Calu3 (cell line): ENCODE results near the gene ODAD4. TPM values are rescaled to one million over a fixed set of nuclear protein-coding genes. Genes with fewer than 3 reads are reported as not detected.

Source experiments
- Bru-seq: library from RNA; stranded (reverse); fragments of 400-500 nt; gene quantifications from one replicate; lab custom pipeline; 2021; lab: Mats Ljungman, UMichigan
- BruChase-seq, 2 experiments: library from RNA; stranded (reverse); fragments of 400-500 nt; gene quantifications; one replicate each; lab custom pipeline; 2021; lab: Mats Ljungman, UMichigan
- BruUV-seq: library from RNA; stranded (reverse); fragments of 400-500 nt; replicated peaks from 2 replicates; lab custom pipeline; 2021; lab: Mats Ljungman, UMichigan
- CTCF ChIA-PET: fragments of 300-600 bp; sonication (Branson Sonifier 250); formaldehyde crosslinking; loops from one replicate; lab custom pipeline; 2022; ENCODE audit warnings: antibody characterized with exemption; lab: Charles Lee
- DNase-seq: peaks from one replicate; pipeline ENCODE4 v3.0.0; 2022
- H3K27ac Mint-ChIP-seq: one replicate; pipeline ENCODE4 v1.8.0; 2022; ENCODE audit warnings: mixed read lengths; ENCODE audit not compliant: unreplicated experiment
- H3K27me3 Mint-ChIP-seq: one replicate; pipeline ENCODE4 v1.8.0; 2022; ENCODE audit warnings: mixed read lengths; ENCODE audit not compliant: unreplicated experiment
- H3K36me3 Mint-ChIP-seq: one replicate; pipeline ENCODE4 v1.8.0; 2022; ENCODE audit warnings: mild to moderate bottlenecking, moderate library complexity, mixed read lengths; ENCODE audit not compliant: insufficient read depth, unreplicated experiment
- H3K4me1 Mint-ChIP-seq: one replicate; pipeline ENCODE4 v1.8.0; 2022; ENCODE audit warnings: mild to moderate bottlenecking, low read depth, mixed read lengths; ENCODE audit not compliant: unreplicated experiment
- H3K4me3 Mint-ChIP-seq: one replicate; pipeline ENCODE4 v1.8.0; 2022; ENCODE audit warnings: mild to moderate bottlenecking, low read depth, moderate library complexity, mixed read lengths; ENCODE audit not compliant: unreplicated experiment
- H3K9me3 Mint-ChIP-seq: one replicate; pipeline ENCODE4 v1.8.0; 2022; ENCODE audit warnings: low read depth, mixed read lengths; ENCODE audit not compliant: unreplicated experiment
- CTCF ChIP-seq: fragments of 200-600 bp; IDR thresholded peaks from one replicate; pipeline ENCODE4 v1.8.0; 2022; ENCODE audit warnings: antibody characterized with exemption; ENCODE audit not compliant: unreplicated experiment
- intact Hi-C: fragments of 100-400 bp; cut with micrococcal nuclease; formaldehyde crosslinking; loops from one replicate; pipeline ENCODE4 v1.10.0; 2022; ENCODE audit not compliant: unreplicated experiment
- long read RNA-seq: library from polyadenylated mRNA; stranded (forward); transcript quantifications from one replicate; pipeline ENCODE4 v2.0.0, GENCODE V29; 2022
- total RNA-seq: library from RNA; stranded (reverse); gene quantifications from 2 replicates; pipeline ENCODE4 v1.2.3, GENCODE V29; 2022

Gene ODAD4
- total RNA-seq = 0.73 and 2.7 TPM in 2 replicates
- percentile 32 among the genes with signal in this experiment for Bru-seq, nascent RNA
- percentile 35 among the genes with signal in this experiment for BruChase-seq, experiment 1, labeled RNA remaining after a 6-hour chase
- BruChase-seq, experiment 2, labeled RNA remaining after a 2-hour chase = percentile 33 among the genes with signal in this experiment
- long read RNA-seq = 0 reads

- intact Hi-C loops = no loop called here
- DNase-seq = peak; percentile 99
- Mint-ChIP-seq H3K4me3 (peak within 1 kb of the TSS; percentile 84), H3K4me1 (peaks cover 11% of the 10 kb centered on the region), H3K9me3 (no peaks in the 10 kb centered on the region), H3K36me3 (peaks cover 12% of the 10 kb centered on the region), H3K27ac (peak within 1 kb of the TSS; percentile 83), H3K27me3 (no peaks in the 10 kb centered on the region)
- BruUV-seq = TSS peak; percentile 96
- no peak for TF ChIP-seq CTCF
- CTCF ChIA-PET = interaction anchor here (0.5 to 1.8 kb wide), 19 partner anchors 8 to 436 kb away, joined by 3 to 15 read pairs (median 3); partner anchors contain the start of genes ACLY and DHX58
Measured at GRCh38 chr17:41930009-41930832, at the start of gene ODAD4. Gene ODAD4 (plus strand): TSS chr17:41930617. CDS start chr17:41930724, 107 bp downstream.

GRCh38 chr17:41882756-41883155 lies 47.7 kb upstream of the ODAD4 start:
- DNase-seq = no peak
- Mint-ChIP-seq H3K4me1 (no peaks in the 10 kb centered on the region), H3K36me3 (peaks cover 89% of the 10 kb centered on the region), H3K9me3 (no peaks in the 10 kb centered on the region), H3K4me3 (no peak overlapping the region), H3K27me3 (no peaks in the 10 kb centered on the region), H3K27ac (no peak overlapping the region)
- CTCF ChIA-PET = no interaction called here
- no TSS peak for BruUV-seq
- no peak for TF ChIP-seq CTCF
- intact Hi-C loops = no loop called here

- Mint-ChIP-seq H3K27me3 (no peaks in the 10 kb centered on the region), H3K4me1 (no peaks in the 10 kb centered on the region), H3K36me3 (peaks cover 88% of the 10 kb centered on the region), H3K4me3 (no peak overlapping the region), H3K27ac (no peak overlapping the region), H3K9me3 (no peaks in the 10 kb centered on the region)
- CTCF ChIA-PET = no interaction called here
- intact Hi-C loops = no loop called here
- TF ChIP-seq CTCF = no peak
- no peak for DNase-seq
- no TSS peak for BruUV-seq
Measured at GRCh38 chr17:41885733-41886132, 44.7 kb upstream of the ODAD4 start.

- Mint-ChIP-seq H3K27ac (no peak overlapping the region), H3K9me3 (no peaks in the 10 kb centered on the region), H3K36me3 (peaks cover 84% of the 10 kb centered on the region), H3K27me3 (no peaks in the 10 kb centered on the region), H3K4me1 (peaks cover 8% of the 10 kb centered on the region), H3K4me3 (no peak overlapping the region)
- CTCF ChIA-PET = no interaction called here
- no TSS peak for BruUV-seq
- DNase-seq = no peak
- no peak for TF ChIP-seq CTCF
- intact Hi-C loops = no loop called here
Measured at GRCh38 chr17:41888332-41888965, 42.0 kb upstream of the ODAD4 start.
